Measurements from ENCODE around the gene TEX22.

The TEX22 gene

DNA sequence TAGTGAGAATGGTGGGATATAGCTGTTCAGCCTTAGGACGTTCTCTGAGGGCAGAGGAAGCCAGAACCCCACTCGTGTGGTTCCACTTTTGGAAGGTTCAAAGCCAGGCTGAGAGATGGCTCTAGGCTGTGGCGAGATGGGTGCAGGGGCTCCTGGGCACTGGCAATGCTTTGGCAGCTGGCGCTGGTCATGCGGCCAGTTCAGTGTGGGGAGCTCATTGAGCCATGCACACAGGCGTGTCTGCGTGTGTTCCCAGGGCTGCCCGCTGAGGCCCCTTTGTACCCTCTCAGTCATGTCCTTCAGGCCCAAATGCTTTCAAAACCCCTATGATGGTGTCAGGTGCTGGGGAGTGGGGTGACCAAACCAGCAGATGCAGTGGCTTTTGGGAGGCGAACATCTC, 1.7 kb downstream of the TEX22 start:
- ATAC-seq (no peak), DNase-seq (no peak)

DNA sequence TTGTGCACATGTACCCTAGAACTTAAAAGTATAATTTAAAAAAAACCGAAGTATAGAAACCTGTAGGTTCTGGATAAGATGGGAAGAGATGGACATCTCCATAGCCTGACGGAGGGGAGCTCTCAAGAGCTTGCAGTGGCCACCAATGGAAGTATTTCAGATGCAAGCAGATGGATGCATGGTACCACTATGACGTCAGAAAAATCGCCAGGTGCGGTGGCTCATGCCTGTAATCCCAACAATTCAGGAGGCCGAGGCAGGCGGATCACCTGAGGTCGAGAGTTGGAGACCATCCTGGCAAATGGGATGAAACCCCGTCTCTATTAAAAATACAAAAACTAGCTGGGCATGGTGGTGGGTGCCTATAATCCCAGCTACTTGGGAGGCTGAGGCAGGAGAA, 3.4 kb downstream of the TEX22 start:
- ATAC-seq (no peak), DNase-seq (no peak)

DNA sequence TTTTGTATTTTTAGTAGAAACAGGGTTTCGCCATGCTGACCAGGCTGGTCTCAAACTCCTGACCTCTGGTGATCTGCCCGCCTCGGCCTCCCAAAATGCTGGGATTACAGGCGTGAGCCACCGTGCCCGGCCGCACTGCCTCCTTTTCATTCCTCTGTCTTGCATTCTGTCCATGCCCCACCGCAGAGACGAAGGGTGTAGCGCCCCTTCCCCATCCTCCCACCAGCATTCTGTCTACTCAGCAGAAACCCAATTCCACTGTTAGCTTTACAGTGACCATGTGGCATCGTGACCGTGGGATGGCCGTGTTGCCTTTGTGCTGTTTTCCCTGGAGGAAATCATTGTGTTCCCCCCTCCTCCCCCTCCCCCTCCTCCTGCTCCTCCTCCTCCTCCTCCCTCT, 10.3 kb downstream of the TEX22 start:
- DNase-seq (no peak), ATAC-seq (no peak)

DNA sequence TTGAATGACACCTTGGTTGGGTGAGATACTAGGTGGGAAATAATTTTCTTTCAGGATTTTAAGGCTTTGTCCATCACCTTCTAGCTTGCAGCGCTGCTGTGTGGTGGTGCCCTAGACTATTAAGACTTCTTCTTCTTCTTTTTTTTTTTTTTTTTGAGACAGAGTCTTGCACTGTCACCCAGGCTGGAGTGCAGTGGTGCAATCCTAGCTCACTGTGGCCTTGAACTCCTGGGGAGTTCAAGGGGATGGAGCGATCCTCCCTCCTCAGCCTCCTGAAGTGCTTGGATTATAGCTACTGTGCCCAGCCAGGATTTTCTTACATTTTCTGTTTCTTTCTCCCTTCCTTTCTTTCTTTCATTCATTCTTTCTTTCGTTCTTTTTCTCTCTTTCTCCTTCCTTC, 11.0 kb downstream of the TEX22 start:
- DNase-seq: no peak
- ATAC-seq: no peak

DNA sequence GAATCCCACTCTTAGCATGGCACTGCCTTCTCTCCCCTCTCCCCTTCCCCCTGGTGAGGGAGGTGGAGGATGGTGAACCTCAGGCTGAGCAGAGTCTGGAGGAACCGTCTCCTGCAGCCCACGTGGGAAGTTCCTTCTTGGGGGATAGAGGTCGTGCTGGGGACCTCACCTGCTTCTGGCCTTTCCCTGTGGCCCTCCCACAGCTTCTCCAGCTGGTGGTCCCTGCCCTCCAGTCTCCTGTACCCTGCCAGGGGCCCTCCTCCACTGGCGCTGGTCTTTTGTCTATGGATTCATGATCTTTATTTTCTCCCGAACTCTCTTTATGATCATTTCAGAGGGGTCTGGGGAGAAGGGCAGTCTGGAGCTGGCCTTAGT, 12.3 kb downstream of the TEX22 start:
- ATAC-seq (no peak), DNase-seq (no peak)

DNA sequence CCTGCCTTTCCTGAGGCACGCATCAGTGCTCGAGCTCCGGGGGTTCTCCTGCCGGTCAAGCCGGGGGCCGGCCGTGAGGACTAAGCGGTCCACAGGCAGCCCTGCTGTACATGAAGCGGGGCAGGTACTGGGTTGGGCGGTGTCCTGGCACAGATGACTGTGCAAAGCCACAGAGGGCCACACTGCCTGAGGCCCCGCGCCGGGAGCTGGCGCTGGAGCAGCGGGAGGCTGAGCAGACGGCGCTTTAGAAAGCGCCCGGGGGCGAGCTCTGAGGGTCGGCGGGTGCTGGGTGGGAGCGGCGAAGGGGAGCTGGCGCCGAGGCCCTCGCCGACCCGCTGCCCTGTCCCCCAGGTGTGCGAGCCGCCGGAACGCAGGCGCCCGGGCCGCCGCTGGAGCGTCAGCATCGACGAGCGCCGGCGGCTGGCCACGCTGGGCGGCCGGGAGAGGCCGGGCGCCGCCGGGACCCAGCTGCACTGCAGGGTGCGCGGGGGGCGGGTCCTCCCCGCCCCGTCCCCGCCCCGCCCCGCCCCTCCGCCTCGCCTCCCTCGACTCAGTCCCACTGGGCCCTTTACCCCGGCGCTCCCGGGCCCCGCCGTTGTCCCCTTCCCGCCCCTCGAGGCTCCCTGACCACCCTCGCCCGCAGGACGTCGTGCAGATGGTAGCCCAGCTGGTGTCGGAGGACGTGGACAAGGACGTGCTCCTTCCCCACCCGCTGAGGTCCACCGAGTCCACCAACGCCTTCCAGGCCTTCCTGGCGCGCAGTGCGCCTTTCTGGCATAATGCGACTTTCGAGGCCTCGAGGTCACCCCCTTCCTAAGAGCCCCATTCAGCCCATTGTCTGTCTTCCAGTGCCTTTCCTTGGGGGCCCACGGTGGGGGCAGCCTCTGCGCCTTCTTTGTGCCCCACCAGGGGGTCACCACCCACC, 12.9 kb downstream of the TEX22 start:
- ATAC-seq (peak; percentile 48), DNase-seq (peak; percentile 43)

DNA sequence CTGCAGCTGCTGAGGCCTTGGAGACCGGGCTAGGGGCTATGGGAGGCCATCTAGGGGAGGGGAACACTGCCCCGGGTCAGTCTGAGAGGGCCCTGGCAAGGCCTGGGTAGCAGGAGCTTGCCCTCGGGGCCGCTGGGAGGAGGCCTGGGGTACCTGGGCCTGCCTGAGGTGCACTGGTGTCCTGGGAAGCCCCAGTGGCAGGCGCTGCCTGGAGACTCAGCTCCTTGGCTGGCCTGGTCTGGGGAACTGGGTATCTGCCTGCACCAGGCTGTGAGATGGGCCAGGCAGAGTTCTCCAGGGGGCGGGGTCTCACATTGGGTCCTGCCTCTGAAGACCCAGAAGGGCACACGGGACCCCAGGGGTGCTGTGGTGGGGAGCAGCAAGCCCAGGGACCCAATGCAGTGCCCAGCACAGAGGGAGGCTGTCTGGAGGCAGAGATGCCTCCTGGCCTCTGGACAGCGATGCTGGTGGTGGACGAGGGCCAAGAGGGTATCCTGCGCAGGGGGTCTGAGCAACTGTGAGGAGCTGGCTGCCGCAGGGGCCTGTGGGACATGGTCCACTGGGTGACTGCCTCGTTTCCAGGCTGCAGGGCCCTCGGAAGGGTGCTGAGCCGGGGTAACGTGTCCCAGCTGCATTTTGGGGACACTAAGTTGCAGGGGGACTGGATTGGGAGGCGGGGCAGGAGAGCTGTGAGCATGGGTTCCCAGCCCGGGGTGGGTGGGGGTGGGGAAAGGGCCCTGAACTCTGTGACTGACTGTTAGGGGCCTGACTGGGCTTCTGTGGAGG, 13.8 kb downstream of the TEX22 start:
- ATAC-seq (no peak), DNase-seq (no peak)

DNA sequence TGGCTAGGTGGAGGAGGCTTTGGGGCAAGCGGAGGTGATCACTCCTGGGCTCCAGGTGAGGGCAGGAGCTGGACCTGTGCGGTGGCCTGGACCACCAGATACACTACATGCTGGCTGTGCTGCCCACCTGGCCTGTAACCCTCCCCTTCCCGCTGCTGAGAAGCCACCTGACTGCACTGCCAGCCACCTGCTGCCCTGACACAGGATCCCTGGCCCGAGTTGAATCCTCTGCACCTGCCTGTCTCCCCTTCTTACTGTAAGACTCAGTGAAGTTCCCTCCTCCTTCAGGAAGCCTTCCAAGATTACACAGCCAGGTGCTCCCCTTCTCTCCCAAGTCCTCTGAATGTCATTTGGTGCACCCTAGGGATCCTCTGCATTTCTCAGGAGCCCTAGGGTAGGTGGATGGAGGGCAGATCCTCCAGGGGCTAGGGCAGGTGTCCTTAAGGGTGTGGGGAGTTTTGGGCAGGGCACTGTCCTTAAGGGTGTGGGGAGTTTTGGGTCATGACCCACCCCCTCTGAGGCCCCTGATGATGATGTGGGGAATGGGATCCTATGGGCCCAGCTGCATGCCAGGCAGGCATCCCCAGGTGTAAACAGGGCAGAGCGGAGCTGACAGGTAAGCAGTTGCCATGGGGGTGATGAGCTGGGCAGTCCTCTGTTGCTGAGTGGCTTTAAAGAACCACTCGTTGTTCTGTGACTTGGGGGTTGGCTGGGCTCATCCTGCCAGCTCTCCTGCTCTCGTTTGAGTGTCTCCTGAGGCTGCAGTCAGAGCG, 14.6 kb downstream of the TEX22 start:
- ATAC-seq (no peak), DNase-seq (no peak)

DNA sequence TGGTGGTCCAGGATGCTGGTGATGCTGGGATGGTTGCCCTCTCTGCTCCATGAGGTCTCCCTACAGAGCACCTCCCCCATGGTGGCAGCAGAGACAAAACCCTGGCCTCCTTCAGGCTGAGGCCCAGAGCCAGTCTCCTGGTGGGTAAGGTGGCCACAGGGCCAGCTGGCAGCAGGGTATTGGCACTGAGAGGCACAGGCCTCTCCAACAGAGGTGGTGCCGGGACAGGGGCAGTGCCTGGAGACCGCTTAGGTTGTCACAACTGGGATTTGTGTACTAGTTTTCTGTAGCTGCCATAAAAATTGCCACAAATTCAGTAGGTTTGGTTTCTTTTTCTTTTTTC, 15.2 kb downstream of the TEX22 start:
- no peak for DNase-seq
- no peak for ATAC-seq

DNA sequence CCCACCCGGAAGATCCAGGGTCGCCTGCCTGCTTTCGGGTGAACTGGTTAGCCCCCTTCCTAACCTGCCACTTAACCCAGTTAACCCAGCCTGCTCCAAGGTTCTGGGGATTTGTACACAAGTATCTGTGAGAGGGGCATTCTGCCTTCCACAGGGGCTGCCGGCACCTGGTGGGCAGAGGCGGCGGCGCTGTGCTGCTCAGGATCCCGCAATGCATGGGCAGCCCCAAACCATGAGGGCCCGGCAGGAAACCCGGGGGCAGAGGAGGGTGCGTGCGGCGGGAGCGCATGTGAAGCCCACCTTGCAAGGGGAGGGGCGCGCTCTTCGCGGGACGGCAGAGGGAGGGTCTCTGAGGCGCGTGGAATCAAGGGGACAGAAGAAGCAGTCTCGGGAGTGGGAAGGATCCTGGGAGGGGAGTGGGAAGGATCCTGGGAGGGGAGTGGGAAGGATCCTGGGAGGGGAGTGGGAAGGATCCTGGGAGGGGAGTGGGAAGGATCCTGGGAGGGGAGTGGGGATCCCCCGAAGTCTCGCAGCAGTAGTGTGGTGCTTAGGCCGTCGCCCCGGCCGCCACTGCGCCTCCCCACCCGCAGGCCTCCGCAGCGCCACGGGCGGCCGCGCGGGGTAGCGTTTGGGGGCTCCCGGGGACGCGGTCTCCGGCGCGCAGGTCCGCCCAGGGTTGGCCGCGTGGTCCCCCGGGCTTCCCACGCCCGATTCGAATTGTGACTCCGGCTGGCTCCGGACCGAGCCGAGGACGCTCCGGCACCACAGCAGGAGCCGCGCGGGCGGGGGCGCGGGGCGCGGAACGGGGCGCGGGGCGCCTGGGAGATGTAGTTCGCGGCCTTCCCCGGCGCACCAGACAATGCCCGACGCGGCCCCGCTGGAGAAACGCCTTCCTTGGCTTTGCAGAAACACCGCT, 16.4 kb downstream of the TEX22 start:
- ATAC-seq (peak; percentile 84), DNase-seq (peak; percentile 79)

DNA sequence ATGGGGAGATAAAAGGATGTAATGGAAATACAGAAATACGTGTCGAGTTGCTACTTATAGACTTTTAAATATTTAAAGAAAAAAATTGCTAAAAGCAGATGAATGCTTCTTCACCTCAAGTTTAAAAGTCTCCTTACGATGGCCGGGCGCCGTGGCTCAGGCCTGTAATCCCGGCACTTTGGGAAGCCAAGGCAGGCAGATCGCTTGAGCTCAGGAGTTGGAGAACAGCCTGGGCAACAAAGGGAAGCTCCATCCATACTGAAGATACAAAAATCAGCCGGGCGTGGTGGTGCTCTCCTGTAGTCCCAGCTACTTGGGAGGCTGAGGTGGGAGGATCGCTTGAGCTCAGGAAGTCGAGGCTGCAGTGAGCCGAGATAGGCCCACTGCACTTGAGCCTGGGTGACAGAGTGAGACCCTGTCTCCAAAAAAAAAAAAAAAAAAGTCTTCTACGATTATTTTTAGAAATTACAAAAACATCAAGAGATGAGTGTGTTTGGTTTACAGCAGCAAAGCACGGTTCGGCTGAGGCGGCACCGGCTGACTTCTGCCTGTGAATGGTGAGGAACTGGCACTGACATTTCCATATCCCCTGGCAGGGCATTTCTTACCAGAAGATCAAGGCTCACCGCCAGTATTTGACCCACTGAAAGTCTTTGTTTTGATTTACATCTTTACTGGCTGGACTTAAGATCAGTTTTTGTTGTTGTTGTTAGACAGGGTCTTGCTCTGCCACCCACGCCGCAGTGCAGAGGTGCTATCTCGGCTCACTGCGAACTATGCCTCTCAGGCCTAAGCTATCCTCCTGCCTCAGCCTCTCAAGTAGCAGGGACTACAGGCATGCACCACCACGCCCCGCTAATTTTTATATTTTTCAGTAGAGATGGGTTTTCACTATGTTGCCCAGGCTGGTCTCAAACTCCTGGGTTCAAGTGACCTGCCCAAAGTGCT, 17.4 kb downstream of the TEX22 start:
- DNase-seq: no peak

DNA sequence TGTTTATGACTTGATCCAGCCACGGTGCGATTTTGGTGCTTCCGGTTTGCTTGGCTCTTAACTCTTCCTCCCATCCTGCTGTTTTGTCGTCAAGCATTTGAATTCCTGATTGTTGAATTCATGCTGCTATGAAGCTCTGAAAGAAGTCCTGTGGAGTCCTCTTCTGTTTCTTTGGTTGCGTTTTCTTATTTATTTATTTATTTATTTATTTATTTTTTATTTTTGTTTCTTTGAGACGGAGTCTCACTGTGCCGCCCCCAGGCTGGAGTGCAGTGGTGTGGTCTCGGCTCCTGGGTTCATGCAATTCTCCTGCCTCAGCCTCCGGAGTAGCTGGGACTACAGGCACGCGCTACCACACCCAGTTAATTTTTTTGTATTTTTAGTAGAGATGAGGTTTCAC, 18.3 kb downstream of the TEX22 start:
- ATAC-seq: no peak
- no peak for DNase-seq

More for the DNA sequence above, 17.4 kb downstream of the TEX22 start:
- no peak for ATAC-seq

DNA sequence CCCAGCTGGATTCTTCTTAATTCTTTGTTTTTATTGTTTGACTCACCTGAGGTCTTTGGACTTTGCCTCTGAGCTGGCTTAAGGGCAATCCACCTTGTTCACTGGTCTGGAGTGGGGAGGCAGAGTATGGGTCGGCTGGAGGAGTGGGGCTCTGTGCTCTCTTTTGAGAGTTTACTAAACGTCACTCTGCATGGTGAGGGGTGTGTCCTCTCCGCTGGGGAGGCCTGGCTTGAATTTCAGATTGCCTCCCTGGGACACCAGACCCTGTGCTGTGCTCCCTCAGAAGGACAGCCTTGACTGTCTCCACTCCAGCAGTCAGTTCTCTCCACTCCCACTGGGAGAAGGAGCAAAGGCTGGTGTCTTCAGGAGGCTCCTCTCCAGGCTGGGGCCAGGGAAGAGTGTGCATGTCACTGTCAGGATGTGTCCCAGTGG, 19.4 kb downstream of the TEX22 start:
- ATAC-seq: no peak
- no peak for DNase-seq

DNA sequence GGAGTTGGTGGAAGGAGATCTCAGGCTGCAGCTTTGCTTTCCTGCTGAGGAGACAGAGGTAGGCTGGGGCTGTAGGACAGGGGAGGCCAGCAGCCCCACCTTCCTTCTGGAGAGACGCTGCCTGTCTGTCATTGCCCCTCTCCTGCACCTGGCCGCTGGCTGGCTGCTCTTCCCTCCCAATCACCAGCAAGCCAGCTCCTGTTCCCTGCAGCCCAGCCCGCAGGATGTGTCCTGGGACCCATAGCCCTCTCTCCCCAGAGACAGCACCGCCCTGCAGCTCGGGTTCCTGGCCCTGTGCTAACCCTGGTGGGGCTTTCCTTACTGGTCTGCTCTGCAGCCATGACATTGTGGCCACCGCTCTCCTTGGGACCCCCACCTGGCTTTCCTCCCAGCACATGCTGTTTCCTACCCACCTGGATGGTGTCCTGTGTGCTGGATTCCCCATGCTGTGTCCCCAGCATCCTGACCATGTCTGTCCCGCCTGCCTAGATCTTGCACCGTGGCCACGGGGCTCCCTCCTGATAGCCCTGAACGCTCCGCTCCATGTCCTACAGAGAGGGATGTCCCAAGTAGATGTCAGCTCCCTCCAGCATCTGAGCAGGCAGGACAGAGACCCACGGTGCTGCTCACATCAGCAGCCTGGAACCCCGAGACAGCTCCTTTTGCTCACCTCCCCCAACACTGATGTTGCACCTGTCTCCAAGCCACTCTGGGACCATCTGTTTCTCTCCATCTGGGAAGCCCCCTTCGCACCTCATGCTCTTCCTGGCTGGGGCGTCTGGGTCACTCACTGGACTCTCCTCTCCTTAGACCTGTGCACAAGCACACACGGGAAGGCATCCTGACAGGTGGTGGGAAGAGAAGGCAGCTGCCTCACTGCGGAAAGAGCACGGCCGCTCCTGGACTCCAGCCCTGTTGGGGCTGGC, 20.2 kb downstream of the TEX22 start:
- ATAC-seq: no peak
- no peak for DNase-seq

DNA sequence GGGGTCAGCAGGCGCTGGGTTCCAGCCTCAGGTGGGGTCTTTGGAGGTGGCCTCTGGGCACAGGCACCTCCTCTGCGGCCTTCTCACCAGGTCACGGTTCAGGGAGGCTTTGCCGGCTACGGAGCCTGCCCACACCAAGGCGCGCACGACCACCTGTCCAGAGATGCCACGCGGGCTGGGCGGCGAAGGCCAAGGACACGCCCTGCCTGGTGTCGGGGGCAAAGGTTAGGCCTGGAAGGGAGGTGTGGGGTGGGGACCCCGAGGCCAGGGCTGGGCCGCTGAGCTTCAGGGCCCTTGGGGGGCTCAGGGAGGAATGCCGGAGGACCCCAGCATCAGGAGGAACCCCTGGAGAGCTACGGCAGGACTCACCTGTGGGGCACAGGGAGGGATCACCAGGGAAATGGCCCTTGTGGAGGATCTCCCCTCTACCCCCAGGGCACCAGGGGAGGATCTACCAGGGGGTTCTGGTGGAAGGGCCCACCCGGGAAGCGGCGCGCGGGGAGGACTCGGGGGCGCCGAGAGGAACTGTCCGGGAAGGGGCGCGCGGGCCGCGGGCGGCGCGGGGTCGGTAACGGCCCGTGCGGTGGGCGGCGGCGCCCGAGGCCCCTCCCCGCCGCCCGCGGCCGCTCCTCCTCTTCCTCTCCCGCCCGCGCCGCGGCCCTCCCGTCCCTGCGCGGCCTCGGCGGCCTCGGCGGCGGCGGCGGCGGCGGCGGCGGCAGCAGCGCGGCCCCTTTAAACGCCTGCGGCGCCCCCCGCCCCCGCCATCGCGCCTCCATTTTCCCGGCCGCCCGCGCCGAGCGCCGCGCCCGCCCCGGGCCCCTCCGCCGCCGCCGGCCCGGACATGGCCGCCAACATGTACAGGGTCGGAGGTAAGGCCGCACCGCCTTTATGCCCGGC, 21.1 kb downstream of the TEX22 start, which contains the start of gene MTA1:
Gene MTA1, plus strand, starts transcription at position 633 of the 897 bp plus-strand sequence. Its CDS starts 209 bp downstream, at position 842.
- ATAC-seq: peak; percentile 48
- DNase-seq: peak; percentile 66

DNA sequence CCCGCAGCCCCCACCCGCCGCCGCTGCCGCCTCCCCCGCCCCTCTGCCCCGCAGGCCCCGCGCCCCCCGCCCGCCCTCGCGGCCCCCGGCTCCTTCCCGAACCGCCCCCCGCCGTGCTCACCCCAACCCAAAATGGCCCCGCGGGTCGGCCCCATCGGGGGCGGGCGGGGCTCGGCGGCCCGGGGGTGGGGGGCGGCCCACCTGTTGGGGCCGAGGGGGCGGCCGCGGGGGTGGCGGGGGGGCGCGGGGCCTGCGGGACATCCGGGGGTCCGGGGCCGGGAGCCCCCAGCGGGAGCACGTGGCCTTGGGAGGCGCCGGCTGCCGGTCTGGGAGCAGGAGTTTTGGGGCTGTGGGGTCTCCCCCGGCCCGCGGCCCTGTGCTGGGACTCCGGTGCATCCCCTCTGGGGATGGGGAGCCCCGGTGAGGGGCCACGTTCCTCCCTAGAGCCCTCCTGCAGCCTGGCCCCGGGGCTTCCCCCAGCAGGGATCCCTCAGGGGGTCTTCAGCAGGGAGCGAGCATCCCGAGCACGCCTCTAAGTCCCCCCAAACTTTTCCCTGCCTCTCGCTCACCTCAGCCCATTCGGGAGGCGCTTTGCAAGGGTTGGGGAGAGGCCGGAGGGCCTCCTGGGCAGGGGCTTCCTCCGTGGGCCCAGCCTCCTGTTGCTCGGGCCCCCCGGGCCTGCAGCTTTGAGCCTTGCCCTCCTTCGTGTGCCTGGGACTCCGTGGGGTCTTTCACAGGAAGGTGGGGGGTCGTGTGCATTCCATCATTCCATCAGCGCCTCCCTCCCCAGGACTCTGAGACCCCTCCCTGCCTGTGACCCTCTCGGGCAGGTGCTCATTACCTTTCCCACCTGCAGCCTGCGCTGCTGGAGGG, 22.0 kb downstream of the TEX22 start:
- ATAC-seq (no peak), DNase-seq (peak; percentile 24)
